GM19193 (cell line): Measurements from ENCODE around the gene SEC11A.

Experiments
- POLR2A ChIP-seq: IDR thresholded peaks from 4 replicates; pipeline ENCODE4 v1.6.1; 2011; ENCODE audit not compliant: insufficient read depth, insufficient read length; ENCODE audit errors: extremely low read depth

SEC11A gene

DNA sequence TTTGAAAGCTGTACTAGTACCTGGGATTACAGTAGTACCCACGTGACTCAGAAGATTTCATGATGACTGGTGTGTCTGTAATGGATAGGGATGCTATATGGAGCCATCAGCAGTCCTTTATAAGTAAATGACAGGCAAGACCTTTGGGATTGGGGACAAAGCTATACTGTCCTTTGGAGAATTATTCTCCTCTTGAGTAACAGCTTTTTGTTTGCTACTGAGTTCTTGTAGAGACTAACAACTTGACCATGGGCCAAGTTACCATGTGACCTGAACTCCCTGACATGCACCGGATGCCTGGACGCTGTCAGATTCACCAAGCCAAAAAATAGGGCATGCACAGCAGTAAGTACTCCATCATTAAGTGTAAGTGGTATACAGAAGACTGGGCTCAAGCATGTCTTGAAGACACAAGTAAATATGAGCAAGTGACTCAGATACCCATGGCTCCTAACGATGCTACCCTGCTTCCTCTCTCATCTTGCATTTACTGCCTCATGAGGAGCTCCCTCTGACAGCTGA lies 12.9 kb downstream of the SEC11A start:
- TF ChIP-seq POLR2A = no peak

DNA sequence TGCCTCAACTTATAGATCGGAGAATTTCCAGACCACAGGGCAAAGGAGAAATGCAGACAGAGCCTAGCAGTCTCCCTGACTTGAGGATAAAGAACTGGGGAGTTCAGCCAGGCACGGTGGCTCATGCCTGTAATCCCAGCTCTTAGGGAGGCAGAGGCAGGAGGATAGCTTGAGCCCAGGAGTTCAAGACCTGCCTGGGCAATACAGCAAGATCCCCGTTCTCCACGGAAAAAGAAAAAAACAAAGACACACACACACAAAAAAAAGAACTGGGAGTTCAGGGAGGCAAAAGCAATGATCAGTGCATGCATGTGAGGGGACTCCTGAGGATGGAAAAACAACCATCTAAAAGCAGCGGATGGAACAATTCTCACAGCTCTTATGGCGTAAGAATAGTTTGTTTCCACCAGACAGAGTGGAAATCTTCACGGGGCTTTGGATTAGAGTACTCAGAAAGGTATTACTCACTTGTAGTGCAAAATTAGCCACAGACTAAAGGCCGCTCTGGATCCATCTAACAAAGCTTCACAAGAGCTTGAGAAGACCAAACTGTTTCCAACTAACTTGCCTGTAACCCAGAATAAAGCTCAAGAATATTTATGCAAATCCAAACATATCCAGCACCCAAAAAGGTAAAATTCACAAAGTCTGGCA lies 16.3 kb downstream of the SEC11A start:
- TF ChIP-seq POLR2A = no peak

DNA sequence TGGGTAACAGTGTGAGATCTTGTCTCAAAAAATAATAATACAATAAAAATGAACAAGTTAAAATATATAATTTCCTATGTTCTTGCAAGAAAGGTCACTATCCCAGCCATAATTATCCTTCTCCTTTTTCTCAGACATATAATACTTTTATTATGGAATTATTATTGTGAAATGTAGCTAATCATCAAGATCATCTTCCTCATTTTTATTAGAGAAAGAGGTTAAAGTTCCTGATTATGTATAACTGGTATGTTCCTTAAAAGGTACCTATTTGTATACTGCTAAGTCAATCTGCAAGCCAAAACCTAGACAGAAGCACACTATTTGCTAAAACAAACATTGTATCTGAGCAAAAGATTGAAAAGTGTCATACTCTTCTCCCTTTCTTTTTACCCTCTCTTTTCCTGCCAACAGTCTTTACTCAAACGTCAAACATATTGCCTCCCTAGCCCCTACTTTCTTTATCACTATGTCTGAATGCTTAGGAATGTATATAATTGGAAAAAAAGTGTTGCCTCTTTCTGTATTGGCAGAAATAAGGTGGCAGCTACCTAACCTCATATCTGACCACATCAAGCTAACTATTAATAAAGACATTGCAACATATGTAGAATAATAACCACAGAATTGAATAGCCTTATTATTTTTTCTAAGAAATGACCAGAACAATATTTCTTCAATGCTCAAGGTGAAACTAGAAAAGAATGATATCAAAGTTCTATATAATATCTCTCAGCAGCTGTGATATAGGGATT lies 18.5 kb downstream of the SEC11A start:
- no peak for TF ChIP-seq POLR2A

DNA sequence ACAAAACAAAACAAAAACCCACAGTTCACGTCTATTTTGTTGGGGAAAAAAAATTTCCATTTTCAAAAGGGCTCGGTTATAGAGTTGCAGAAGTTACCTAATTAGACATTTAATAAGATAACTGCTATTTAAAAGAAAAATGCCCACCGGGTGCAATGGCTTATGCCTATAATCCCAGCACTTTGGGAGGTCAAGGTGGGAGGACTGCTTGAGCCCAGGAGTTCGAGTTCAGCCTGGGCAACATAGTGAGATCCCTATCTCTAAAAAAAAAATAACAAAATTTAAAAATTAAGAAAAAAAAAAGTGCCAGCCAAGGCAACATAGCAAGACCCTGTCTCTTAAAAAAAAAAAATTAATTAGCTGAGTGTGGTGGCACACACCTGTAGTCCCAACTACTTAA lies 19.2 kb downstream of the SEC11A start:
- TF ChIP-seq POLR2A = no peak

DNA sequence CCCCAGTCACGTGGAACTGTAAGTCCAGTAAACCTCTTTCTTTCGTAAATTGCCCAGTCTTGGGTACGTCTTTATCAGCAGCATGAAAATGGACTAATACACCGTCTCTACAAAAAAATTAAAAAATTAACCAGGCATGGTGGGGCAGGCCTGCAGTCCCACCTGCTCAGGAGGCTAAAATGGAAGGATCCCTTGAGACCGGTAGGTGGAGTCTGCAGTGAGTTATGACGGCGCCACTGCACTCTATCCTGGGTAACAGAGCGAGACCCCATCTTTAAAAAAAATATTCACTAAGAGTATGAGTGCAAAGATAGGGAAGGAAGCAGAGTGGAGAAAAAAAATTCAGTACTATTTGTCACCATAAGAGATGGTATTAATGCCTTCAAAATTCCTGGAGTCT lies 25.6 kb downstream of the SEC11A start:
- TF ChIP-seq POLR2A = no peak

DNA sequence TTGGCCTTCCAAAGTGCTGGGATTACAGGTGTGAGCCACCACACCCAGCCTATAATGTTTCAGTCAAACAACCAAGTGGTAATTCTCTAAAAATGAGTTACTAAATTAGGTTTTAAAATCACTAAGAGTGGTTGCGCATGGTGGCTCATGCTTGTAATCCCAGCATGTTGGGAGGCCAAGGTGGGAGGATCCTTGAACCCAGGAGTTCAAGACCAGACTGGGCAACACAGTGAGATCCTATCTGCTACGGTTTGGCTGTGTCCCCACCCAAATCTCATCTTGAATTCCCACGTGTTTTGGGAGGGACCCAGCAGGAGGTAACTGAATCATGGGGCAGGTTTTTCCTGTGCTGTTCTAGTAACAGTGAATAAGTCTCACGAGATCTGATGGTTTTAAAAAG lies 26.1 kb downstream of the SEC11A start:
- no peak for TF ChIP-seq POLR2A

DNA sequence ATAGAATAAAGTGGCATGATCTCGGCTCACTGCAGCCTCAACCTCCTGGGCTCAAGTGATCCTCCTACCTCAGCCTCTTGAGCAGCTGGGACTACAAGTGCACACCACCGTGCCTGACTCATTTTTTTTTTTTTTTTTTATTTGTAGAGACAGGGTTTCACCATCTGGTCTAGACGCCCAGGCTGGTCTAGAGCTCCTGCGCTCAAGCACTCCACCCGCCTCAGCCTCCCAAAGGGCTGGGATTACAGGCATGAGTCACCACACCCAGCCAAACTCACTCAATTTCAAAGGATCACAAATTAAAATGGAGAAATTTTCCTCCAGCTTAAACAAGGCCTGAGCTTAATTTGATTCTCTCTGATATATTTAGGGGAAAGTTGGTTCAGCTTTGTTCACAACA lies 30.6 kb downstream of the SEC11A start:
- no peak for TF ChIP-seq POLR2A

DNA sequence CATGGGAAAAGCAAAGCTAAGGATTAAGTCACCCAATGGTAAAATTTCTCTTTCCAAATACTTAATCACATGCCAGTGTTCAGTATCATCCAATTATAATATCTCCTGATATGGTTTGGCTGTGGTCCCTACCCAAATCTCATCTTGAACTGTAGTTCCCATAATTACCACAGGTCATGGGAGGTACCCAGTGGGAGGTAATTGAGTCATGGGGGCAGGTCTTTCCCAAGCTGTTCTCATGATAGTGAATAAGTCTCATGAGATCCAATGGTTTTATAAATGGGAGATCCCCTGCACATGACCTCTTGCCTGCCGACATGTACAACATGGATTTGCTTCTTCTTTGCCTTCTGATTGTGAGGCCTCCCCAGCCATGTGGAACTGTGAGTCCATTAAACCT lies 31.8 kb downstream of the SEC11A start:
- no peak for TF ChIP-seq POLR2A

DNA sequence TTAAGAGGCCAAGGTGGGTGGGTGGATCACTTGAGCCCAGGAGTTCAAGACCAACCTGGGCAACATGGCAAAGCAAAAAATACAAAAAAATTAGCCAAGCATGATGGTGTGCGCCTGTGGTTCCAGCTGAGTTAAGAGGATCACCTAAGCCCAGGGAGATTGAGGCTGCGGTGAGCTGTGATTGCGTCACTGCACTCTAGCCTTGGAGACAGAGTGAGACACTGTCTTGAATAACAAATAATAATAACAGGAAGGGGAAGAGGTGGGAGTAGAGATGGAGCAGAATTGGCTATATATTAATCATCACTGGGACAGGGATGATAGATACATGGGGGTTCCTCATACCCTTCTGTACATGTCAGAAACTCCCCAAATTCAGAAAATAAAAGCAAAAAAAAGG lies 34.1 kb downstream of the SEC11A start:
- TF ChIP-seq POLR2A = no peak

DNA sequence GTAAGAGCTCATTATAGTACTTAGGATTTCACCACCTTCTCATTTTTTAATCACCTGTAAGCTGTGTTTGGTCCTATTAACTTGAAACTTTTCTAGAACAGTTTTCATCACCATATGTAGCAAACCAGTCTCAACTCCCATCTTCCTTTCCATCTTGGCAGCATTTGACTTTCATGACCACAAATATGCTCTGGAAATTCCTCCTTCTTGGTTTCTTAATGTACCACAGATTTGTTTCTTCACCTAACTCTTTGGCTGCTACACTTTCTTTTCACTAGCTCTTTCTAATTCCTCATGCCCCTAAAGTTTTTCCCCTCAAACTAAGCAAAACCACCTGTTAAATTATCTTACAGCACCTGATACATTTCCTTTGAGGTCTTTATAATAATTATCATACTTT lies 44.7 kb downstream of the SEC11A start:
- no peak for TF ChIP-seq POLR2A

DNA sequence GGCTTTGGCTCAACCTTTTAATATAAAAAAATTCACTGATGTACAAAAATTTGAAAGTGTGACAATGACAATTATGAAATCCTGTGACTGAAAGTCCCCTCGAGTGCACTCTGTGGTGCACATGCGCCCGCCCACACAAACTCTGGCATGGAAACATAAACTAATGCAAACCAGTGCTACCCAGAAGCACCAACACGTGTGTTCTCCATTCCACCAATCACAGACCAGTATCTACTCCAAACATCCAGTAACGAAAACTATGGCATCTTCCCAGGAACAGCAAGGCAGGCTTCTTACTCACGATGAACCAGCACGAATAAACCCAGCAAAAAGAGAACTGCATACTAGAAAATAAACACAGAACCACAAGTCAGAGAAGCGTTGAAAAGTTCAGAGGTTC lies 46.2 kb downstream of the SEC11A start:
- no peak for TF ChIP-seq POLR2A

DNA sequence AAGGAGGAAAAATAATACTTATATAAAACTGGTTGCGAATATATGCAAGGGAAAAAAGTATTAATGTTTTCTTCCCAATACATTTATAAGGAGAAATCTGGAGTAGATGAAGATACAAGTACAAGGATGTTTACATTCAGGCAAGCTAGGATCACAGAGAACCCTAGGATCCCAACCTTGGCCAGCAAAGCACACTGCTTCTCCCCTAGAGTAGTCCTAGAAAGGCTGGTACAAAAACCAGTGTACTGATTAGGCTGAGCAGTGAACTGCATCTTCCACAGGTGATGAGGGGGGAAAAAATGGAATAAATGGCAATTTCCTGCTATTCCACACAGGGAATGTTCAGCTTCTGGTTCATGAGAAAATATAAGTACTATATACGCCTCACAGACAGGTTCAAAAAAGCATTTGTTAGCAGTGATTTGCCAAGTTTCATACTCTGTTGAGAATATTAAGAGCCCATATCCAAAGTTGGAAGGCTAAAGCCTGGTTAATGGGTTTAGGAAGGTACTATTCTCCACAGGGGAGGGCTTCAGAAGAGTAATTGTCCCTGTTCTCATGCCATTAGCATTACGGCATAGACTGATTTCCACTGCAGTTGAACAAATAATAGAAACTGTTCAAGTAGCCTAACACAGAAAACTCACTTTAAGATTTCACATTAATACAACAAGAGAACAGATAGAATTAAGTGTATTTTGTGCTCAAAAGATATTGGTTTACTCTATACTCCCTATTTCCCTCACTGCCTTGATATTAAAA lies 47.5 kb downstream of the SEC11A start:
- TF ChIP-seq POLR2A = no peak

DNA sequence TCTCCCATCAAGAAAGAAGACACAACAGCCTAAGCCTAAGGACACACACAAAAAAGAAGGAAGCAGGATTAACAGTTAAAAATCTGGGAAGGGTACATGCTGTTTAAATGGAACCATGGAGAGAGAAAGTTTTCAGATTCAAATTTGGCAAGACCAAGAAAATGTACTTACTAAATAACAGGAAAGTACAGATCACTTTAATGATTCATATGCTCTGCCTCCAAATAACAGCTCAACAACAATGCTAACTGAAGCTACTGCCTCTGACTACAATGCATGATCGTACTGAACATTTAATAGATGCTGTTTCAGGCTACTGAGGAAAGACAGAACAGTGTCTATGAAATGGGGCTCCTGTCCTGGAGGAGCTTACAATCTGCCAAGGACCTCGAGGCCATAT lies 49.6 kb downstream of the SEC11A start:
- TF ChIP-seq POLR2A = no peak

DNA sequence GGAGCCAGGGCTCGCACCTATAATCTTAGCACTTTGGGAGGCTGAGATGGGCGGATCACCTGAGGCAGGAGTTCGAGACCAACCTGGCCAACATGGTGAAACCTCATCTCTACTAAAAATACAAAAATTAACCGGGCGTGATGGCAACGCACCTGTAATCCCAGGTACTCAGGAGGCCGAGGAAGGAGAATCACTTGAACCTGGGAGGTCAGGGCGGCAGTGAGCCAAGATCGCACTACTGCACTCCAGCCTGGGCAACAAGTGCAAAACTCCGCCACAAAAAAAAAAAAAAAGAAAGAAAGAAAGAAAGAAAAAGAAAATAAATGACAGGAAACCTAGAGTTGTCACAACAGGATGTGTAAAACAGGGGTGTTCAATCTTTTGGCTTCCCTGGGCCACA lies 54.9 kb downstream of the SEC11A start:
- no peak for TF ChIP-seq POLR2A
